ENCODE measurements around the gene COL9A1. TPM values are rescaled to one million over a fixed set of nuclear protein-coding genes. Genes with fewer than 3 reads are reported as not detected.

The COL9A1 gene
- total and polyA plus RNA-seq, 4 donors: 8.1 to 37.1 (median 34.4) TPM

GRCh38 chr6:70221025-70221714 lies 81.7 kb downstream of the COL9A1 start:
- no peaks in the 10 kb centered on the region for H3K27me3 ChIP-seq (ENCODE audit: control insufficient read depth, insufficient read depth, low read length)
- H3K27ac ChIP-seq (ENCODE audit: low read depth, low read length): no peak overlapping the region
- H3K4me3 ChIP-seq (ENCODE audit: low read depth, low read length): no peak overlapping the region
- peaks cover 2% of the 10 kb centered on the region for H3K36me3 ChIP-seq (ENCODE audit: control insufficient read depth, insufficient read depth, low read length)
- H3K9me3 ChIP-seq (ENCODE audit: control insufficient read depth, insufficient read depth, low read length): no peaks in the 10 kb centered on the region
- no peaks in the 10 kb centered on the region for H3K4me1 ChIP-seq (ENCODE audit: control insufficient read depth, insufficient read depth, low read length)
- DNase-seq (ENCODE audit: low read depth in 4 of 6, low spot score in 6 of 6): peak in 5 of 6 donors; percentile 24 to 90 (median 48)
- no CpG with 5 or more reads among the region's 4 CpGs for WGBS (ENCODE audit: insufficient coverage)

- Histone ChIP-seq H3K9me3 (ENCODE audit: control insufficient read depth, insufficient read depth, low read length) (no peaks in the 10 kb centered on the region), H3K27me3 (ENCODE audit: control insufficient read depth, insufficient read depth, low read length) (no peaks in the 10 kb centered on the region), H3K4me3 (ENCODE audit: low read depth, low read length) (no peak overlapping the region), H3K36me3 (ENCODE audit: control insufficient read depth, insufficient read depth, low read length) (peaks cover 2% of the 10 kb centered on the region), H3K27ac (ENCODE audit: low read depth, low read length) (no peak overlapping the region), H3K4me1 (ENCODE audit: control insufficient read depth, insufficient read depth, low read length) (no peaks in the 10 kb centered on the region)
- 83% methylated on average over 1 of the region's 1 CpG for WGBS (ENCODE audit: insufficient coverage)
- DNase-seq (ENCODE audit: low read depth in 4 of 6, low spot score in 6 of 6): no peak
Observed at GRCh38 chr6:70219943-70220613, 82.8 kb downstream of the COL9A1 start.

- Histone ChIP-seq H3K9me3 (ENCODE audit: control insufficient read depth, insufficient read depth, low read length) (no peaks in the 10 kb centered on the region), H3K4me1 (ENCODE audit: control insufficient read depth, insufficient read depth, low read length) (no peaks in the 10 kb centered on the region), H3K27me3 (ENCODE audit: control insufficient read depth, insufficient read depth, low read length) (no peaks in the 10 kb centered on the region), H3K27ac (ENCODE audit: low read depth, low read length) (no peak overlapping the region), H3K4me3 (ENCODE audit: low read depth, low read length) (no peak overlapping the region), H3K36me3 (ENCODE audit: control insufficient read depth, insufficient read depth, low read length) (peaks cover 2% of the 10 kb centered on the region)
- WGBS (ENCODE audit: insufficient coverage): 79% methylated on average over 8 of the region's 8 CpGs
- no peak for DNase-seq (ENCODE audit: low read depth in 4 of 6, low spot score in 6 of 6)
Observed at GRCh38 chr6:70216767-70217166, 86.1 kb downstream of the COL9A1 start.

GRCh38 chr6:70215460-70216108 lies 87.3 kb downstream of the COL9A1 start:
- WGBS (ENCODE audit: insufficient coverage): 83% methylated on average over 2 of the region's 4 CpGs
- no peak for DNase-seq (ENCODE audit: low read depth in 4 of 6, low spot score in 6 of 6)
- no peaks in the 10 kb centered on the region for H3K4me1 ChIP-seq (ENCODE audit: control insufficient read depth, insufficient read depth, low read length)
- H3K27ac ChIP-seq (ENCODE audit: low read depth, low read length): no peak overlapping the region
- no peaks in the 10 kb centered on the region for H3K27me3 ChIP-seq (ENCODE audit: control insufficient read depth, insufficient read depth, low read length)
- no peak overlapping the region for H3K4me3 ChIP-seq (ENCODE audit: low read depth, low read length)
- no peaks in the 10 kb centered on the region for H3K9me3 ChIP-seq (ENCODE audit: control insufficient read depth, insufficient read depth, low read length)
- H3K36me3 ChIP-seq (ENCODE audit: control insufficient read depth, insufficient read depth, low read length): peaks cover 2% of the 10 kb centered on the region

- no peak overlapping the region for H3K4me3 ChIP-seq (ENCODE audit: low read depth, low read length)
- H3K27me3 ChIP-seq (ENCODE audit: control insufficient read depth, insufficient read depth, low read length): no peaks in the 10 kb centered on the region
- WGBS (ENCODE audit: insufficient coverage): no CpG with 5 or more reads among the region's 2 CpGs
- no peaks in the 10 kb centered on the region for H3K36me3 ChIP-seq (ENCODE audit: control insufficient read depth, insufficient read depth, low read length)
- H3K9me3 ChIP-seq (ENCODE audit: control insufficient read depth, insufficient read depth, low read length): no peaks in the 10 kb centered on the region
- DNase-seq (ENCODE audit: low read depth in 4 of 6, low spot score in 6 of 6): peak in 2 of 6 donors; percentile 14 to 63
- H3K27ac ChIP-seq (ENCODE audit: low read depth, low read length): no peak overlapping the region
- H3K4me1 ChIP-seq (ENCODE audit: control insufficient read depth, insufficient read depth, low read length): no peaks in the 10 kb centered on the region
Observed at GRCh38 chr6:70210462-70210861, 92.4 kb downstream of the COL9A1 start.

GRCh38 chr6:70208235-70208790 lies 94.6 kb downstream of the COL9A1 start:
- Histone ChIP-seq H3K36me3 (ENCODE audit: control insufficient read depth, insufficient read depth, low read length) (no peaks in the 10 kb centered on the region), H3K27ac (ENCODE audit: low read depth, low read length) (no peak overlapping the region), H3K9me3 (ENCODE audit: control insufficient read depth, insufficient read depth, low read length) (no peaks in the 10 kb centered on the region), H3K27me3 (ENCODE audit: control insufficient read depth, insufficient read depth, low read length) (no peaks in the 10 kb centered on the region), H3K4me3 (ENCODE audit: low read depth, low read length) (no peak overlapping the region), H3K4me1 (ENCODE audit: control insufficient read depth, insufficient read depth, low read length) (no peaks in the 10 kb centered on the region)
- no CpG with 5 or more reads among the region's 1 CpG for WGBS (ENCODE audit: insufficient coverage)
- no peak for DNase-seq (ENCODE audit: low read depth in 4 of 6, low spot score in 6 of 6)

- no peak overlapping the region for H3K4me3 ChIP-seq (ENCODE audit: low read depth, low read length)
- H3K9me3 ChIP-seq (ENCODE audit: control insufficient read depth, insufficient read depth, low read length): no peaks in the 10 kb centered on the region
- WGBS (ENCODE audit: insufficient coverage): no CpG with 5 or more reads among the region's 2 CpGs
- H3K27ac ChIP-seq (ENCODE audit: low read depth, low read length): no peak overlapping the region
- DNase-seq (ENCODE audit: low read depth in 4 of 6, low spot score in 6 of 6): no peak
- H3K27me3 ChIP-seq (ENCODE audit: control insufficient read depth, insufficient read depth, low read length): no peaks in the 10 kb centered on the region
- no peaks in the 10 kb centered on the region for H3K4me1 ChIP-seq (ENCODE audit: control insufficient read depth, insufficient read depth, low read length)
- no peaks in the 10 kb centered on the region for H3K36me3 ChIP-seq (ENCODE audit: control insufficient read depth, insufficient read depth, low read length)
Observed at GRCh38 chr6:70198785-70199184, 104.1 kb downstream of the COL9A1 start.

GRCh38 chr6:70196531-70196930 lies 106.4 kb downstream of the COL9A1 start:
- peak in 2 of 6 donors; percentile 48 to 57 for DNase-seq (ENCODE audit: low read depth in 4 of 6, low spot score in 6 of 6)
- no peak overlapping the region for H3K27ac ChIP-seq (ENCODE audit: low read depth, low read length)
- WGBS (ENCODE audit: insufficient coverage): no CpG with 5 or more reads among the region's 2 CpGs
- no peaks in the 10 kb centered on the region for H3K4me1 ChIP-seq (ENCODE audit: control insufficient read depth, insufficient read depth, low read length)
- H3K36me3 ChIP-seq (ENCODE audit: control insufficient read depth, insufficient read depth, low read length): no peaks in the 10 kb centered on the region
- H3K9me3 ChIP-seq (ENCODE audit: control insufficient read depth, insufficient read depth, low read length): no peaks in the 10 kb centered on the region
- no peak overlapping the region for H3K4me3 ChIP-seq (ENCODE audit: low read depth, low read length)
- H3K27me3 ChIP-seq (ENCODE audit: control insufficient read depth, insufficient read depth, low read length): no peaks in the 10 kb centered on the region

GRCh38 chr6:70194421-70194820 lies 108.5 kb downstream of the COL9A1 start:
- no peak overlapping the region for H3K4me3 ChIP-seq (ENCODE audit: low read depth, low read length)
- H3K9me3 ChIP-seq (ENCODE audit: control insufficient read depth, insufficient read depth, low read length): no peaks in the 10 kb centered on the region
- DNase-seq (ENCODE audit: low read depth in 4 of 6, low spot score in 6 of 6): no peak

More at GRCh38 chr6:70194421-70194820, 108.5 kb downstream of the COL9A1 start:
- no peaks in the 10 kb centered on the region for H3K27me3 ChIP-seq (ENCODE audit: control insufficient read depth, insufficient read depth, low read length)
- no peaks in the 10 kb centered on the region for H3K4me1 ChIP-seq (ENCODE audit: control insufficient read depth, insufficient read depth, low read length)
- H3K36me3 ChIP-seq (ENCODE audit: control insufficient read depth, insufficient read depth, low read length): no peaks in the 10 kb centered on the region
- H3K27ac ChIP-seq (ENCODE audit: low read depth, low read length): no peak overlapping the region

Measured in spinal cord (tissue), 10 donors.